Endothelial cell of umbilical vein (primary cell): ENCODE results near the gene EAF1. TPM values are rescaled to one million over a fixed set of nuclear protein-coding genes. Genes with fewer than 3 reads are reported as not detected.

ENCODE experiments used
- BruUV-seq: library from RNA; stranded (reverse); fragments of 400-500 nt; replicated peaks from 2 replicates; lab custom pipeline; 2021; lab: Mats Ljungman, UMichigan
- CTCF ChIA-PET: fragments of 300-600, 350-600 bp; sonication (Branson Sonifier 250); formaldehyde crosslinking; loops from one replicate; lab custom pipeline; 2021; ENCODE audit warnings: antibody characterized with exemption, inconsistent platforms; lab: Charles Lee
- POLR2A ChIA-PET: fragments of 300-600, 350-600 bp; sonication (Branson Sonifier 250); formaldehyde crosslinking; loops from one replicate; lab custom pipeline; 2021; ENCODE audit warnings: antibody characterized with exemption, inconsistent platforms; lab: Charles Lee
- DNase-seq: peaks from one replicate; pipeline ENCODE4 v3.0.0-alpha.2; 2011; ENCODE audit warnings: low read depth, low spot score
- FAIRE-seq: peaks from 2 replicates; lab custom pipeline; 2011; peaks lifted over from hg19 to GRCh38; lab: Jason Lieb, UNC
- H2AFZ ChIP-seq: 2 replicates; pipeline ENCODE4 v1.6.0; 2012; ENCODE audit warnings: low read depth, low read length, control low read depth, inconsistent platforms
- H3K27ac ChIP-seq: 2 replicates; pipeline ENCODE4 v1.5.1; 2011; ENCODE audit warnings: low read depth, mild to moderate bottlenecking, control low read depth, low read length, moderate library complexity; ENCODE audit not compliant: insufficient read depth
- H3K27me3 ChIP-seq, 2 experiments: 2 replicates each; pipeline versions ENCODE4 v1.6.0 to v1.6.1; 2011; ENCODE audit warnings: low read length in 2 of 2, mixed read lengths in 1 of 2; ENCODE audit not compliant: control insufficient read depth in 2 of 2, insufficient read depth in 2 of 2
- H3K36me3 ChIP-seq, 2 experiments: 2 replicates in 1 of 2; 3 replicates in 1 of 2; pipeline ENCODE4 v1.5.1; 2011; ENCODE audit warnings: low read length in 2 of 2, mild to moderate bottlenecking in 1 of 2, moderate library complexity in 1 of 2; ENCODE audit not compliant: control insufficient read depth in 2 of 2, insufficient read depth in 2 of 2; ENCODE audit errors: extremely low read depth in 1 of 2
- H3K4me1 ChIP-seq: 3 replicates; pipeline ENCODE4 v1.5.1; 2011; ENCODE audit warnings: mild to moderate bottlenecking, low read length; ENCODE audit not compliant: control insufficient read depth, insufficient read depth; ENCODE audit errors: extremely low read depth
- H3K4me2 ChIP-seq: 2 replicates; pipeline ENCODE4 v1.6.1; 2011; ENCODE audit warnings: low read length, control low read depth, mixed read lengths; ENCODE audit not compliant: insufficient read depth
- H3K4me3 ChIP-seq, 3 experiments: fragments of 200-600 bp in 1 of 3; sonication (generic), shearing (Covaris generic) in 1 of 3; replicated peaks in 1 of 3; 2 replicates each; pipeline ENCODE4 v1.5.1; 2011 to 2016; ENCODE audit warnings: control low read depth in 3 of 3, low read length in 3 of 3, mild to moderate bottlenecking in 2 of 3, inconsistent platforms in 1 of 3, low read depth in 1 of 3, moderate library complexity in 1 of 3; ENCODE audit not compliant: insufficient read depth in 1 of 3
- H3K79me2 ChIP-seq: 2 replicates; pipeline ENCODE4 v1.6.0; 2012; ENCODE audit warnings: low read length, inconsistent platforms; ENCODE audit not compliant: control insufficient read depth, insufficient read depth
- H3K9ac ChIP-seq: replicated peaks from 2 replicates; pipeline ENCODE3; 2011; ENCODE audit warnings: low read length, control low read depth; ENCODE audit not compliant: insufficient read depth; ENCODE audit errors: extremely low read depth
- H3K9me1 ChIP-seq: replicated peaks from 3 replicates; pipeline ENCODE4 v1.6.0; 2011; ENCODE audit warnings: mild to moderate bottlenecking, low read length; ENCODE audit not compliant: control insufficient read depth, insufficient read depth; ENCODE audit errors: extremely low read depth
- H3K9me3 ChIP-seq: replicated peaks from 2 replicates; pipeline ENCODE4 v1.5.1; 2012; ENCODE audit warnings: low read length, inconsistent platforms; ENCODE audit not compliant: control insufficient read depth, insufficient read depth
- H4K20me1 ChIP-seq: replicated peaks from 2 replicates; pipeline ENCODE3; 2011; ENCODE audit warnings: mild to moderate bottlenecking, low read length; ENCODE audit not compliant: control insufficient read depth, insufficient read depth; ENCODE audit errors: extremely low read depth
- CTCF ChIP-seq, 2 donors: IDR thresholded peaks; 1 replicate in 1 of 2; 2 replicates in 1 of 2; pipeline ENCODE4 v1.5.1; 2011; ENCODE audit warnings: low read length in 2 of 2, mild to moderate bottlenecking in 2 of 2, moderate library complexity in 2 of 2, control low read depth in 1 of 2, inconsistent platforms in 1 of 2, low read depth in 1 of 2; ENCODE audit not compliant: insufficient read depth in 1 of 2; ENCODE audit errors: extremely low read depth in 1 of 2
- EZH2 ChIP-seq: IDR thresholded peaks from 2 replicates; pipeline ENCODE4 v1.6.1; 2012; ENCODE audit warnings: borderline replicate concordance, low read depth, mild to moderate bottlenecking, moderate library complexity, low read length, inconsistent platforms; ENCODE audit not compliant: severe bottlenecking
- FOS ChIP-seq: IDR thresholded peaks from 2 replicates; pipeline ENCODE4 v1.6.1; 2011; ENCODE audit warnings: mild to moderate bottlenecking, low read length, moderate library complexity, borderline replicate concordance; ENCODE audit not compliant: insufficient read depth
- GATA2 ChIP-seq: IDR thresholded peaks from 2 replicates; pipeline ENCODE4 v1.7.0; 2011; ENCODE audit warnings: low read depth, mild to moderate bottlenecking, moderate library complexity, mixed read lengths, low read length; ENCODE audit not compliant: insufficient read length, insufficient read depth
- JUN ChIP-seq: IDR thresholded peaks from 2 replicates; pipeline ENCODE4 v1.6.1; 2011; ENCODE audit warnings: borderline replicate concordance, low read depth; ENCODE audit not compliant: insufficient read length, insufficient read depth
- MAX ChIP-seq: IDR thresholded peaks from 2 replicates; pipeline ENCODE4 v1.6.1; 2011; ENCODE audit not compliant: insufficient read depth, insufficient read length
- MYC ChIP-seq: IDR thresholded peaks from one replicate; pipeline ENCODE4 v1.6.1; 2011; ENCODE audit warnings: mild to moderate bottlenecking, low read depth, low read length
- POLR2A ChIP-seq: IDR thresholded peaks from 2 replicates; pipeline ENCODE4 v1.6.1; 2012; ENCODE audit warnings: low read depth, mild to moderate bottlenecking, control low read depth, low read length
- POLR2AphosphoS5 ChIP-seq: IDR thresholded peaks from 2 replicates; pipeline ENCODE4 v1.6.1; 2012; ENCODE audit warnings: low read depth, mild to moderate bottlenecking, control low read depth, low read length, moderate library complexity; ENCODE audit not compliant: insufficient read depth
- dilution Hi-C: fragments of 300-500 bp; cut with MboI; formaldehyde crosslinking; loops from one replicate; pipeline ENCODE4 v1.15.0; 2019; ENCODE audit warnings: low sequenced_read_pairs; ENCODE audit not compliant: extremely low pct_ligation_motif_present
- intact Hi-C: fragments of 100-400 bp; cut with micrococcal nuclease; formaldehyde crosslinking; loops from one replicate; pipeline ENCODE4 v1.10.0; 2022
- polyA plus RNA-seq, 4 experiments: library from polyadenylated mRNA; depleted of rRNA in 3 of 4; stranded (reverse) in 3 of 4; unstranded in 1 of 4; fragments of >200 nt; gene quantifications; 2 replicates each; pipeline versions ENCODE4 v1.2.1 to v1.2.3, GENCODE V29; 2011 to 2012; ENCODE audit warnings: missing spikeins in 1 of 4
- total RNA-seq: library from RNA; stranded (reverse); gene quantifications from 2 replicates; pipeline ENCODE4 v1.2.3, GENCODE V29; 2021

Gene EAF1
- total and polyA plus RNA-seq, 2 donors (not counting 3 experiments of a cell fraction or from before 2014, with no cell fraction given) = 8.7 to 18.2 TPM

- ChIA-PET POLR2A (no interaction called here), CTCF (no interaction called here)
- H4K20me1 ChIP-seq = no peaks in the 10 kb centered on the region
- no peak overlapping the region for H3K27ac ChIP-seq
- no peaks in the 10 kb centered on the region for H3K36me3 ChIP-seq
- FAIRE-seq = no peak
- no peak overlapping the region for H2AFZ ChIP-seq
- no peak overlapping the region for H3K4me2 ChIP-seq
- BruUV-seq = no TSS peak
- H3K27me3 ChIP-seq = no peaks in the 10 kb centered on the region
- TF ChIP-seq JUN (no peak), POLR2AphosphoS5 (no peak), MAX (no peak), FOS (no peak), CTCF (IDR thresholded peaks at IDR 0.05; ENCODE audit: extremely low read depth in 1 of 2, insufficient read depth in 1 of 2, low read depth in 1 of 2, low read length in 2 of 2) (no peak), GATA2 (no peak), POLR2A (no peak), EZH2 (no peak), MYC (no peak)
- no peak overlapping the region for H3K9ac ChIP-seq
- dilution Hi-C loops = no loop called here
- H3K9me1 ChIP-seq = no peaks in the 10 kb centered on the region
- intact Hi-C loops = no loop called here
- no peaks in the 10 kb centered on the region for H3K4me1 ChIP-seq
- no peaks in the 10 kb centered on the region for H3K9me3 ChIP-seq
- no peaks in the 10 kb centered on the region for H3K79me2 ChIP-seq
- no peak for DNase-seq
- H3K4me3 ChIP-seq = no peak overlapping the region
Observed at GRCh38 chr3:15450438-15451215, 23.2 kb downstream of the EAF1 start.
